Islet of Langerhans (tissue), 1 donor: ENCODE measurements around the gene CSNK2B.

Source experiments
- FAIRE-seq: peaks from one replicate; lab custom pipeline; 2011; peaks lifted over from hg19 to GRCh38; lab: Jason Lieb, UNC

The CSNK2B gene

DNA sequence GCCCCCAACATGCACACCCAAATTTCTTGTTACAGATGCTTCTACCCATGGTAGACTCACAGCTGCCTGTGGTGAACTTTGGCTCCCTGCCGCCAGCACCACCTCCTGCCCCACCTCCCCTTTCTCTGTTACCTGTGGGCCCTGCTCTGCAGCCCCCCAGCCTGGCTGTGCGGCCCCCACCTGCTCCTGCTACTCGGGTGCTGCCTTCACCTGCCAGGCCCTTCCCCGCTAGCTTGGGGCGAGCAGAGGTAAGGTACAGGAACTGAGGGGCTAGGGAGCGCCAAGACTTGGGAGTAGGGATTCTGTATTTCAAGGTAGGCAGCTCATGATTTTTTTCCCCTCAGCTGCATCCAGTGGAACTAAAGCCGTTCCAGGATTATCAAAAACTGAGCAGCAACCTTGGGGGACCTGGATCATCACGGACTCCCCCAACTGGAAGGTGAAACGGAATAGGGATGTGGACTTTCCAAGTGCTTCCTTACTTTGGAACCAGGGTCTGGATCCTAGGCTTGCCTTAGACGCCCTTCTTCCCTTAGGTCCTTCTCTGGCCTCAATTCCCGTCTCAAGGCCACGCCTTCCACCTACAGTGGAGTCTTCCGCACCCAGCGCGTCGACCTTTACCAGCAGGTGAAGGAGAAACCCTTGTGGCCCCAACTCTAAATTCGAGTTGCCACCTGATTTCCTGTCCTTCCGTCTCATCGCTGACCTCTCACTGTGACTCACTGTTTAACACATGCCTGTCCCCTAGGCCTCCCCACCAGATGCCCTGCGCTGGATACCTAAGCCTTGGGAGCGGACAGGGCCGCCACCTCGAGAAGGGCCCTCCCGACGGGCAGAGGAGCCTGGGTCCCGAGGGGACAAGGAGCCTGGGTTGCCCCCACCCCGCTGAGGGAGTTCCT lies 28.9 kb upstream of the CSNK2B start:
- no peak for FAIRE-seq

DNA sequence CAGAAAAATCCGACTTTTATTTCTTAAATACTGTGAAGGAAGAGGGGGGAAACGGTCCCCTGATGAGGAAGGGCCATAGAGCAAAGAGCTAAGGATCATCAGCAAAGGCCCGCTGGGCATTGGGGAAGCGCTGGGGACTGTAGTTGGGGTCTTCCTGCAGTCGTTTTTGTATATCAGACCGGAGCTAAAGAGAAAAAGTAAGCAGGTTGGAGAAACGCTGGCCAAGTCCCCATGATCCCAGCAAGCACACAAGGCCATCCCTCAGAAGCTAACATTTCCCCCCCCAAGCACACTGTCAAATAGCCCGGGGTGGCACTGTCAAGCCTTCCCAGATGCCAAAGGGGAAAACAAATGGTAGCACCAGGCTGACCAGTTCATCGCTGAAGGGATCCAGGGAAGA lies 26.8 kb upstream of the CSNK2B start:
- FAIRE-seq, result no peak

DNA sequence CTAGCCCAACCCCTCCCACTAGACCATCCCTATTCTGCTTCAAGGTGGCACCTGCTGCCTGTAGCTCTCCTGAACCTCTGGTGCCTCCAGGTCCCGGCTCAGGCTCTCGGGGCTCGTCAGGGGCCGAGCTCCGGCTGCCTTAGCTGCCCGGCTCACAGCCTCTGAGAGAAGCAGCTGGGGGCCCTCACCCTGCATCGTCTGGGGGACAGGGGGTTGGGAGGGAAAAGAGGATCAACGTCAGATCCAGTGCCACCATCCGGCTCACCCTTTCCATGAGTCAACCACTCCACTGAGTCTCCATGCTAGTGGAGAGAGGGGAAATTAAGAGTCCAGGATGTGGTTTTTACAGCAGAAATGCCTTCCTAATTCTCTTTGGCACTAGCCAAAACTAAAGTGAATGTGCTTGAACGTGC lies 26.4 kb upstream of the CSNK2B start:
- no peak for FAIRE-seq

DNA sequence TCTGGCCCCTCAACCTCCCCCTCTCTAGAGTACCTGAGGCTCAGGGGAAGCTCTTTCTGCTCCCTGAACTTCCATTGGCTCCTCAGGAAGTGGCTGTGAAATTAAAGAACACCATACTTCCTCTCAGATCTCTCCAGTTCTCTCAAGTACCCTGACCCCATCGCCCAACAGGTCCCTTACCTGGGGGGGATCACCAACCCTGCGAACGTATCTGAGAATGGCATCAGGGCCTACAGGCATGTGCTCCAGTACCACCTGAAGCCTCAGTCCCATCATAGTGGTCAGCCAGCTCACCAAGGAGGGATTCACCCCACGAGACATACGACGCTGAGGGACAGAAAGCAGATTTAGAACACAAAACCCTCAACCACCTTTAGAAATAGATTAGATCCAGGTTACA lies 25.3 kb upstream of the CSNK2B start:
- FAIRE-seq, result no peak

DNA sequence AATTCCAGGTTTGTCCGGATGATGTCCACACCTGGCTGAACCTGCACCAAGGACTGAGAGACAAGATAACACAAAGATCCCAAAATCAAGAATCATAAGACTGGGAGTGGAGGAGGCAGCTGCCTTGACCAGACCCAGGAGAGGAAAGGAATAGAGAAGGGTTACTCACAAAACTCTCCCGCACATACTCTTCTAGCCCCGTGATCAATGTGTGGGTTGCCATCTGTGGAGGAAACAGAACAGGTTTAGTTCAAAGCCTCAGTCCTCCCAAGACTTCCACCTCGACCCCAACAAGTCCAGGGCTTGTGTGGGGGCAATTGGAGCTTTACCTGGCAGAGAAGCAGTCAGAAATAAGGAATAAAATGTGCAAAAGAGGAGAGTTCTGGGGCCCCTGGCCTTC lies 24.5 kb upstream of the CSNK2B start:
- no peak for FAIRE-seq

DNA sequence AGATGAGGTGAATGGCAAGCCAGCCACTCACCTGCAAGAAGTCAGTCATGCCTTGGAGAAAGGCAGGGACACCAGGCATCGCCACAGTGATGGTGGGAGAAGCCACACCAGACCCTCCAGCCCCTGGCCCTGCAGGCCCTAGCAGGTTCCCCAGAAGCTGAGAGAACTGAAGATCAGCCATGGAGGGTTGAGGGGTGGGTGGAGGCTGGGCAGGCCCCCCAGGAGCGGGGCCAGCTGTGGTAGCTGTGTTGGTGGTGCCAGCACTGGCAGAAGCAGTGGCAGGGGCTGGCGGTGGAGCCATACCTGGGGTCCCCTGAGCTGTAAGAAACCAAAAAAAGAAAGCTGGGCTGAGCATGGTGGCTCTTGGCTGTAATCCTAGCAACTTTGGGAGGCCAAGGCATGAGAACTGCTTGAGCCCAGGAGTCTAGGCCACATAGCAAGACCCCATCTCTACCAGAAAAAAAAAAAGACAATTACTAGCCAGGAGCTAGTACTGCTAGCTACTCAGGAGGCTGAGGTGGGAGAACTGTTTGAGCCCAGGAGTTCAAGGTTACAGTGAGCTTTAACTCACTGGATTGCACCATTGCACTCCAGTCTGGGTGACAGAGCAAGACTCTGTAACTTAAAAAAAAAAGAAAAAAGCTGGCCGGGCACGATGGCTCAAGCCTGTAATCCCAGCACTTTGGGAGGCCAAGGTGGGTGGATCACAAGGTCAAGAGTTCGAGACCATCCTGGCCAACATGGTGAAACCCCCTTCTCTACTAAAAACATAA lies 22.9 kb upstream of the CSNK2B start:
- FAIRE-seq, result no peak

DNA sequence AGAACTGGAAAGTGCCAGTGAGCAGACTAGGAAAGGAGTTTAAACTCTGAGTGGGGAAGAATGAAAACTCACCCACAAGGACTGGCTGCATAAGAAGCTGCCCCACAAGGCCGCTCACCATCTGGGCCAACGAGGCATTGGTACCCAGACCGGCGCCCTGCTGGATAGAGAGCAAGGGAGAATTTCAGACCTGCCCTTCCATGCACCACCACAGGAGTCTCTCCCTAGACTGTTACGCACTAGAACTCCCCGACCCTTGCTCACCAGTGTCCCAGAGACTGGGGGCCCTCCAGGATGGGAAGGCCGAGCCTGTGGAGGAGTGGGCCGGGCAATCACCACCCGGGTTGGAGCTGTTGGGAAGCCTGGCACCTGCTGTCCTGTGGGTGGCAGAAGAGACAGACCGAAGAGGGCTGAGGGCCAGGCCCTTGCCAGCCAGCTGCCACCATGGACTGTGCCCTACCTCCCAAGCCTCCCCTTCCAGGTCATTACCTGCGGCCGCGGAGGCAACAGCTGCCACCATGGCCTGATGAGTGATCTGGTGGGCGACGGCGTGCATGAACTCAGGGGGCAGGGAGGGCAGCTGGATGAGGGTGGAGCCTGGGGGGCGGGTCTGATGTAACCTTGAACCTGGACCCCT lies 21.9 kb upstream of the CSNK2B start:
- no peak for FAIRE-seq

DNA sequence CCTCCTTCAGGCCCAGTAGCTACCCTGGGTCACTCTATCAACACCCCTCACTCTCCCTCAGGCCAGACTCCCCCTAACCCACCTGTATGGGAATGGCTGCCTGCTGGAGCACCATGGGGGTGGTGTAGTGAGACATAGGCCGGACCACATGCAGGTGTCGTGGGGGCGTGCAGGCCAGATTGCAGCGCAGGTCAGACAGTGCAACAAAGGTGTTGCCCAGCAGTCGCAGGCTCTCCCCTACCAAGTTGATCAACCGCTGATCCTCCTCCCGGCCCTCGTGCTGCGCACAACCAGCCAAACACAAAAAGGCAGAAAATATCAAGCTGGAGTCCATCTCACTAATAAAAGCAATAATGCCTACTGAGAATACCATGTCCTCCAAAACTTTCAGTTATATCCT lies 20.6 kb upstream of the CSNK2B start:
- no peak for FAIRE-seq

DNA sequence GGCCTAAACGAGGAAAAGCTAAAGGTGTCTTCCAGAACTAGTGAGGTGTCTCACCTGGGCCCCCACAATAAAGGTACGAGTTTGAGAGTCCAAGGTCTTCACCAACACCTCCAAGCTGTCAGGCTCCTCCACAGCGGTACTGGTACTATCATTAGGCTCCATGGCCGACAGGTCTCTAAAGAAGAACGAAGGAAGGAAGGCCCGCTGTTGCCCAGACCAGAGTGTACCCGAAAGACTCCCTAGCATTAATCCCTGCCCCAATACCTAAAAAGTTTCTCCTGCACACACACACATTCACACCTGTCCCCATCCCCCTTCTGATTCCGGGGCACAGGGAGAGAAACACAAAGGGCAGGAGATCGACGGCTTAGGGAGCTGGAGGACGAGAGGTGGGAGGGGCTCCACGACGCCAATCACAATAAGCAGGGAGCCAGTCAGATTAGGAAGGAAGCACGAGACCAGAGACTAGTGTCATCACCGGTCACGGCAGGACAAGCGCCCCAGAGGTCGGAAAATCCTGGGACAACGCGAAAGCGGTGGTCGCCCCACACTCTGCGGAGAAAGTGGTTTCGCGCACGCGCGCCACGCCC lies 14.2 kb upstream of the CSNK2B start:
- no peak for FAIRE-seq

DNA sequence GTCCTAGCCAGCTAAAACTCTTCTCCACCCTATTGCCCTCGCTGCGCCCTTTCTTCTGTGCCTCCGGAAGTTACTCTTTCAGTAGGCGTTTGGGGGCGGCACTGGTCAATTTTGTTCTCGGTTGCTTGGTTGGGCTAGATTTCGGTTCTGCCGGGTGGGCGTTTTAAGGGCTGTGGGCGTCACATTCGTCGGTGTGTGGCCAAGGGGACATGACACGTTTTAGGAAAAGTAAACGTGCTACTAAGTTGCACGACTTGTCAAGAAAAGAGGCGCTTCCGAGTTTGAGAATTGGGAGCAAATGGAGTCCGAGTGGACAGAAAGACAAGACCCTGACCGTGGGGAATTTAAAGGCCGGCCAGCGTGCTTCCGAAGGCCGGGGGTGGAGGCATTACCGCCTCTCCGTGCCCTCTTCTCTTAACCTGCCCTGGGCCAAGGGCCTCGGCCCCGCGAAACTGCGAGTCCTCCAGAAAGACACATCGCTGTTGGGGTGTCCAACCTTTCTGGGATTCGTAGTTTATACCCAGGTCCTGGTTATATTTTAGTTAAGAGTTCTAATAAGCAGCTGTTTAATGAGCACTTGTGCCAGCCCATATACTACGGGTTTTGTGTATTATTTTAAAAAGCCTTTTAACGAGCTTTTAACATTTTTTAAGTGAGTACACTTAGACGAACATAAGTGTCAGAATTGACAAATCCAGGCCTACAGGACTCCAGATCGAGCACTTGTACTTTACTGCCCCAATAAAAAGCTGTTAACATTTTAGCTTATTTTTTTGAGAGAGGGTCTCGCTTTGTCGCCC lies 12.8 kb upstream of the CSNK2B start:
- peak; percentile 88 for FAIRE-seq

DNA sequence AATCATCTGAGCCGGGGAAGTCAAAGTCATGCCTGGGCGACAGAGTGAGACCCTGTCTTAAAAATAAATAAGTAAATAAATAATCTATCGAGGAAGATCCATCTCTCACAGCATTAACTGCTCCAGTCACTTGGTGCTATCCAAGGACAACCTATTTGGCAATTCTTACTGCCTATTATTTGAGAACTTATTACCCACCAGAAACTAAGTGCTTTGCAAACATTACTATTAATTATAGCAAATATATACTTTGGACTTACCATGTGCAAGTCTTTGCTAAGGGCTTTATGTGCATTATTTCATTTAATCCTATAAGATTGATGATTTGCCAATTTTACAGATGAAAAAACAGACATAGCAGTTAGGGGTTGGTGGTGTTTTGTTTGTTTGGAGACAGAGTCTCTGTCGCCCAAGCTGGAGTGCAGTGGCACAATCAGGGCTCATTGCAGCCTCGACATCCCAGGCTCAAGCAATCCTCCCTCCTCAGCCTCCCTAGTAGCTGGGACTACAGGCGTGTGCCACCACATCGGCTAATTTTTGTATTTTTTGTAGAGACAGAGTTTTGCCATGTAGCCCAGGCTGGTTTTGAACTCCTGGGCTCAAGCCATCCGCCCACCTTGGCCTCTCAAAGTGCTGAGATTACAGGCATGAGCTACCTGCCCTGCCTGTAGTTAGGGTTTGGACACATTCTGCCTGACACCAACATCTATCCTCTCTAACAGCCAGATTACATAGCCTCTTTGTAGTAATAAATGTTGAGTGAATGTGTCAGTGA lies 11.1 kb upstream of the CSNK2B start:
- FAIRE-seq, result no peak

DNA sequence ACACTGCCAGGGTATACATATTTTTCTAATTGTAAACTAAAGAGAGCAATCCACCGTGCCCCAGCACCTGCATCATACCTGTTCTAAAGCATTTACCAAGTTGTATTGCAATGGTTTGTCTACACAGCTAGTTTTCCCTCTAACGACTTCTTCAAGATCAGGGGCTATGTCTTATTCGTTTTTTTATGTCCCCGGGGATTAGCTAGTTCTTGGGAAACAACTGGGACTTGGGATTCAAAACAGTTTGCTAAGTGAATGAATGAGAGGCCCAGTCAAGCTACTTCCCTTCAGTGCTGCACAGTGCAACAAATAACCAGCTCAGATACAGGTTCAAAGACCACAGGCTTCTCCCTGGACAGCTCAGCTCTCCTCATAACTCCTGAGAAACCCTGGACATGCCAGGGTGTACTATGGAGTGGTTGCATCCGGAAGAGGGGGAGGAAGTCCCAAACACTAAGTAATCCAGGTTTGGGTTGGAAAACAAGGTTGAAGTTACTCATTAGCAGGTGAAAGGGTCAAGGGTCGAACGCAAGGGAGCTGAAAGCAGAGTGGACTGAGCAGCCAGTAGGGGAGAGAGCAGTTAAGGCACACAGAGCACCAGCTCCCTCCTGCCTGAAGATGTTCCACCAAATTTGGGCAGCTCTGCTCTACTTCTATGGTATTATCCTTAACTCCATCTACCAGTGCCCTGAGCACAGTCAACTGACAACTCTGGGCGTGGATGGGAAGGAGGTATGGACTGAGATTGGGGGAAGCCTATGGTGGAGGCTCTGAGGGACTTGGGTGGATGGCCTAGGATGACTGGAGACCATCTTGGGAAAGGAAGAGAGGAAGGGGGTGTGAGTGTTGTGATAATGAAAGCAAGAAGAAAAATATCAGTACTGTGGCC lies 10.3 kb upstream of the CSNK2B start, which contains the start of gene APOM:
Gene APOM, plus strand, starts transcription at position 546 of the 889 bp plus-strand sequence. Its CDS starts 73 bp downstream, at position 619.
- no peak for FAIRE-seq

DNA sequence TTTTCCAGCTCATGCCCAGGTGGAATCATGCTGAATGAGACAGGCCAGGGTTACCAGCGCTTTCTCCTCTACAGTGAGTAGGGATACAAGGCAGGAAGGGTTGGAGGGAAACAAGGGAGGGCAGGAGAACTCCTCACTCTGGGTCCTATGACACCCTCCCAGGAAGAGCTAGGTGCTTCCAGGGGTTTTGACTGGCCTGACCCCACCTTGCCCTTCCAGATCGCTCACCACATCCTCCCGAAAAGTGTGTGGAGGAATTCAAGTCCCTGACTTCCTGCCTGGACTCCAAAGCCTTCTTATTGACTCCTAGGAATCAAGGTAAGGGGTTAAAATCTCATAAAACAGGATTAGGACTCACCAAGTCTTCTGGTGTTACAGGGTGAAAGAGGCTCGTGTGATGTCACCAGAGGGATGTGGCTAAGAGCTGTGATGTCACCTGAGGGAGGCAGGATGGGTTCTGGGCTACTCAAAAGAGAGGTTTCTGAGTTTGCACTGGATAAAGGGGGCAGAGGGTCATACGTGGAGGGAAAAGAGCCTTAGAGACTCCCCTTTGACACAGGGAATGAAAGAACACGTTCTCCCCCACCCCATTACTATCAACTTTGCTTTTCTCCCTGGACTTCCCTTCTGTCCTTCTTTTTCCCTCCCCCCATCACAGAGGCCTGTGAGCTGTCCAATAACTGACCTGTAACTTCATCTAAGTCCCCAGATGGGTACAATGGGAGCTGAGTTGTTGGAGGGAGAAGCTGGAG lies 8.3 kb upstream of the CSNK2B start:
- no peak for FAIRE-seq

DNA sequence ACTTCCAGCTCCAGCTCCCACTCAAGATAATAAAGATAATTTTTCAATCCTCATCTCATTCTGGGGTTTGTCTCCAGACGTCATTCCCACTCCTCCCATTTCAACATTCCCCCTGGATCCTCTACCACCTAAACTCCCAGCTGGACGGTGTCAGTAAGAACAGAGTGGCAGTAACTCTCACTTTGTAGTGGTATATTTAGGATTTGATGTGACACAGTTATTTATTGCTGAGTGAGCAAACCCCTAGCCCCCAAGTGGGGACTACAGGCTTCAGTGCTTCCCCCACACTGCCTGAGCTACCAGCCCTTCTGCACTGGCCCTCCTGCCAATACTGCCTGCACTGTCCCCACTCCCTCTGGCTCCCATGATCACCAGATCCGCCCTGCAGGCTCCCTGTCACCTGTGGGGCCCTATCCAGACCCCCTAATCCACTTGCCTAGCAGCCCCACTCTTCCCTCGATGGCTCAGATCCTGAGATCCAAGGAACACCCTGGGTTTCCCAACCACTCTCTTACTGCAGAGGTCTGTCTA lies 7.7 kb upstream of the CSNK2B start:
- FAIRE-seq, result no peak

DNA sequence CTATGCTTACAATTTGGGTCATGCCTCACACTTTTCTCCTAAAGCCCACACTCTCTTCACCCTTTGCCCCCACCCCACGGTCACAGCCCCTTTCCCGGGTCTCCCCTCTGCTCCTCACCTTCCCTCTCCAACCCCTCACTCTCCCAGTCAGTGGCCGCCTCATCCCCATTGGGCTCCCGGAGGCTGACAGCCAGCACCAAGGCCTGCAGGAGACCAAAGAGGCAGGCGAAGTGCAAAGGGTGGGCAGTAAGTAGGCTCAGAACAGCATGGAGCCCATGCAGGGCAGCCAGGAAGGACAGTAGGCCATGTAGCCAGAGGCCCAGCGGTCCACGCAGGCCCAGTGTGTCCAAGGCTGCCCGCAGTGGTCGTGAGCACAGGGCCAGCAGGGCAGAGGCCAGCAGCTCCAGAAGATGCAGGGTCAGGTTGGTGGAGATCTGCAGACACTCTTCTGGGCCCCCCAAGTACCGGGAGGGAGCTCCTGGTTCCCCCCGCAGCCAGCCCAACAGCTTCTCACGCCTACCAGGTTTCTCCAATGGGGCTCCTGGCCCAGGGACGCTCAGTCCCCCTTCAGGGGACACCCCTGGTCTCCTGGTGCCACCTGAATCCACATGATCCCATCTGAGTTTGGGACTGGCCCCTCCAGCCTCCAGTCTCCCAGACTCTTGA lies 6.8 kb upstream of the CSNK2B start:
- FAIRE-seq, result no peak

DNA sequence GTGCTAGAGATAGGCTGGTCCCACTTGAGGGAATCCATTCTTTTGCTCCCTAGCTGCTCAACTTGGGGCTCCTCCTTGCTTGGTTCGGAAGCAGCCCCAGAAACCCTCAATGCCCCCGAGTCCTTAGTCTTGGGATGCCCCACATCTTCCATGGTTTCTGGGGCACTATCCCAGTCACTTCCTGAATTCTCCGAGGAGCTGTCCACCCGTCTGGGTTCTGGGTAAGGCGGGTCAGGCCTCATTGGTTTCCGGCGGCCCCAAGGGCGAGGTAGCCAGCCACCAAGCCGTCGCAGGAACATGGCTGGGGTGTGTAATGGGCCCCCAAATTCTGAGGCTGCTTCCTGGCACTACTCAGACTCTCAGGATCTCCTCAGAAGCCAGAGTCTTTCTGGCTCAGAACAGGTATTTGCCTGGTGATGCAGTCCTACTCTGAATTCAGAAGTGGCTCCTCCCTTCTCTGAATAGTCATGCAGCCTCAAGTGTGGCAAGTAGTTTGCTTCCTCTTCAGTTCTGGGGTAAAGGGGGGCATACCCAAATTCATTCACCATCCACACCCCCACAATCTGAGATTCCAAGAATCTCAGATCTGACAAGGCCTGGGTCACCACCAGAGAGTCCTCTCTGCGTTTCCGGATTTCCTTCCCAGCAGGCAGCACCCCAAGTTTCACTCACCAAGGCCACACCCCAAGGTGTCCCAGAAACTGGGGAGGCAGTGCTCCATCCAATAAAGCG lies 6.1 kb upstream of the CSNK2B start:
- no peak for FAIRE-seq
